Neuron (in vitro differentiated cells): ENCODE measurements around the gene CDH23.

Experiments used
- H2AFZ ChIP-seq: one replicate; pipeline ENCODE4 v1.6.1; 2013; ENCODE audit warnings: low read depth, mild to moderate bottlenecking, inconsistent platforms, low read length, moderate library complexity
- H3K27me3 ChIP-seq: one replicate; pipeline ENCODE4 v1.6.1; 2013; ENCODE audit warnings: low read length; ENCODE audit not compliant: insufficient read depth
- H3K36me3 ChIP-seq: one replicate; pipeline ENCODE4 v1.6.1; 2013; ENCODE audit warnings: low read length; ENCODE audit not compliant: insufficient read depth
- H3K4me1 ChIP-seq: one replicate; pipeline ENCODE4 v1.6.1; 2013; ENCODE audit warnings: low read length; ENCODE audit not compliant: insufficient read depth
- H3K4me3 ChIP-seq: 2 replicates; pipeline ENCODE4 v1.5.1; 2013; ENCODE audit warnings: mild to moderate bottlenecking, low read length, moderate library complexity
- H3K9me3 ChIP-seq: one replicate; pipeline ENCODE4 v1.6.1; 2013; ENCODE audit warnings: low read length

The CDH23 gene

GRCh38 chr10:71401056-71401455 lies 4.3 kb downstream of the CDH23 start:
- H3K9me3 ChIP-seq, result no peaks in the 10 kb centered on the region
- peaks cover 4% of the 10 kb centered on the region for H3K4me1 ChIP-seq
- H3K4me3 ChIP-seq, result no peak overlapping the region
- peaks cover 66% of the 10 kb centered on the region for H3K27me3 ChIP-seq
- no peak overlapping the region for H2AFZ ChIP-seq
- no peaks in the 10 kb centered on the region for H3K36me3 ChIP-seq

DNA sequence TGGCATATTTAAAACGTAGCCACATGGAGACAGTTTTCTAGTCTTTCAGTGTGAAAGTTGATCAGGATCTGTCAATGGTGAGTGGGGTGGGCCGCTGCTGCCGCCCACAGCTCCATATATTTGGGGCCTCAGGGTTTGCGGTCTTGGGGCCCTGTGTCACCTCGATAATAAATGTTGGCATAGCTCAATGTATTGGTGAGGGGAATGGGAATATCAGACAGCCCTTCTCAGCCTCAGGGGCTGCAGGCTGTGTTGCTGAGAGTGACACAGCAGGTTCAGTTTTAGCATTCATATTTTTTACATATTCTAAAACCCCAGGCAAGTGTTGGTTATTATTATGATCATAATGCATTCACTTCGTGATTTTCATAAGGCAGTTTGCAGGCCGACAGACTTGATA lies 5.3 kb downstream of the CDH23 start:
- peaks cover 4% of the 10 kb centered on the region for H3K4me1 ChIP-seq
- H3K36me3 ChIP-seq, result no peaks in the 10 kb centered on the region
- H3K4me3 ChIP-seq, result no peak overlapping the region
- H2AFZ ChIP-seq, result no peak overlapping the region
- H3K9me3 ChIP-seq, result no peaks in the 10 kb centered on the region
- H3K27me3 ChIP-seq, result peaks cover 64% of the 10 kb centered on the region

- peaks cover 37% of the 10 kb centered on the region for H3K27me3 ChIP-seq
- no peaks in the 10 kb centered on the region for H3K4me1 ChIP-seq
- H3K36me3 ChIP-seq, result no peaks in the 10 kb centered on the region
- no peak overlapping the region for H3K4me3 ChIP-seq
- no peaks in the 10 kb centered on the region for H3K9me3 ChIP-seq
- H2AFZ ChIP-seq, result no peak overlapping the region
Measured at GRCh38 chr10:71404503-71405295, 8.0 kb downstream of the CDH23 start.

- H3K9me3 ChIP-seq, result no peaks in the 10 kb centered on the region
- H2AFZ ChIP-seq, result no peak overlapping the region
- H3K36me3 ChIP-seq, result no peaks in the 10 kb centered on the region
- no peak overlapping the region for H3K4me3 ChIP-seq
- H3K4me1 ChIP-seq, result no peaks in the 10 kb centered on the region
- peaks cover 22% of the 10 kb centered on the region for H3K27me3 ChIP-seq
Measured at GRCh38 chr10:71406878-71407277, 10.2 kb downstream of the CDH23 start.

DNA sequence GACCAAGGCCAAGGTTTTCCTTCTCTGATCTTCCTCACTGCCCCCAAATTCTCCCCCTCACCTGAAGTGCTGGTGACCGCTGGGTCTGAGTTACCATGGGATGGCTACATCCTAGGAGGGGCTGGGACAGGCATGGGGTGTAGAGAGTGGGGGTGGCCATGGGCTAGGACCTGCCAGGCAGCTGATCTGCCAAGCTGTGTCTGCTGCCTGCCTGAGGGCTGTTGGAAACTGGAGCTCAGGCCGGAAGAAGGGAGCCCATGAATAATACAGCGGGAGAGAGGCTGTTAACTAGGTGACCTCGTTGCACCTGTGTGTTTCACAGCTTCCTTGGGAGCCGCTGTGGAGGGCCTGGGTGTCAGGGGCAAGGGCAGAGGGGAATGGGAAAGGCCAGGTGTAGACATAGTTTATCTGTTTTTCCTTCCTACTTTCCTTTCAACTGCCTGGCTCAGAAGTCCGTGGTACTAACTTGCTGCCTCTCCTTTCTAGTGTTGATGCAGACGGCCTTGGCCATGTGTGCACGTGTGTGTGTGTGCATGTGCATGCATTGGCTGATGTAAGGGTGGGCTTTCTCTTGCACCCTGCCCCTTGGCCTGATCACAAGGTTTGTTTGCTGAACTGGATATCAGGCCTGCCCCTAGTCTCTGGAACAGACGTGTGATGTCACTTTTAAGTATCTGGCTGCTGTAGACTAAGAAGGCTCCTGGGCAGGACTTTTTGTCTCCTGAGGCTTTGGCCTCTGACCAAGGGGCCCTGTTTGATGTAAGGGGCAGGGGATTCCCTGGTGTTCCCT lies 11.9 kb downstream of the CDH23 start:
- no peaks in the 10 kb centered on the region for H3K9me3 ChIP-seq
- H3K27me3 ChIP-seq, result peaks cover 16% of the 10 kb centered on the region
- no peak overlapping the region for H2AFZ ChIP-seq
- no peaks in the 10 kb centered on the region for H3K36me3 ChIP-seq
- H3K4me3 ChIP-seq, result no peak overlapping the region
- H3K4me1 ChIP-seq, result no peaks in the 10 kb centered on the region

DNA sequence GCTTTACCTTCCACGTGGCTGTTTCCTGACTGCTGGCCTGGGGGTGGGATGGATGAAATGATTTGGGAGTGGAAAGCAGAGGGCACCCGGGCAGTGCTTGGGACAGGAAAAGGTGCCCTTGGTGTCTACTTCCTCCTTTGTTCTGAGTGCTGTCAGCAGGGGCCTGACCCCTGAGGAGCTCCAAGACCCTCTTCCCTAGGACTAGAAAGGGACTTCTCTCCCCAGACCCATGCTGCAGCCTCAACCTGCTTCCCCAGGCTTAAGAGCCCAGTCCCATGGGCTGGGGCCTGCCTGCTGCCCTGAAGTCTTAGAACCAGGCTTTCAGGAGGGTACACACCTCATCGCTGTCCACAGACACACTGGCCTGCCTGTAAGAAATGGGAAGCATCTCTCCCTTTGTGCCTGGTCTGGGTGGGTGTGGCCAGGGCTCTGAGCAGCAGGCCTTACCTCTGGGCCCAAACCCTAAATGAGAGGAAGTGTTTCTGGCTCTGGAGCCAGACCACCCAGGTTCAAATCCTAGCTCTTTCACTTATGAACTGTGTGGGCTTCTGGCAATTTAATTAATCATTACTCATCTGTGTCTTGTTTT lies 12.9 kb downstream of the CDH23 start:
- Histone ChIP-seq H3K36me3 (no peaks in the 10 kb centered on the region), H3K4me3 (no peak overlapping the region), H3K9me3 (no peaks in the 10 kb centered on the region), H3K4me1 (no peaks in the 10 kb centered on the region), H2AFZ (no peak overlapping the region), H3K27me3 (peaks cover 11% of the 10 kb centered on the region)

GRCh38 chr10:71413581-71413980 lies 16.9 kb downstream of the CDH23 start:
- Histone ChIP-seq H3K36me3 (no peaks in the 10 kb centered on the region), H3K27me3 (no peaks in the 10 kb centered on the region)

GRCh38 chr10:71414359-71414758 lies 17.6 kb downstream of the CDH23 start:
- Histone ChIP-seq H3K9me3 (peaks cover 2% of the 10 kb centered on the region), H3K4me3 (no peak overlapping the region), H3K27me3 (no peaks in the 10 kb centered on the region), H2AFZ (no peak overlapping the region), H3K36me3 (no peaks in the 10 kb centered on the region), H3K4me1 (no peaks in the 10 kb centered on the region)

More at GRCh38 chr10:71413581-71413980, 16.9 kb downstream of the CDH23 start:
- no peaks in the 10 kb centered on the region for H3K4me1 ChIP-seq
- no peak overlapping the region for H2AFZ ChIP-seq
- no peak overlapping the region for H3K4me3 ChIP-seq
- H3K9me3 ChIP-seq, result peaks cover 2% of the 10 kb centered on the region

GRCh38 chr10:71419002-71419540 lies 22.4 kb downstream of the CDH23 start:
- no peak overlapping the region for H3K4me3 ChIP-seq
- no peaks in the 10 kb centered on the region for H3K4me1 ChIP-seq

DNA sequence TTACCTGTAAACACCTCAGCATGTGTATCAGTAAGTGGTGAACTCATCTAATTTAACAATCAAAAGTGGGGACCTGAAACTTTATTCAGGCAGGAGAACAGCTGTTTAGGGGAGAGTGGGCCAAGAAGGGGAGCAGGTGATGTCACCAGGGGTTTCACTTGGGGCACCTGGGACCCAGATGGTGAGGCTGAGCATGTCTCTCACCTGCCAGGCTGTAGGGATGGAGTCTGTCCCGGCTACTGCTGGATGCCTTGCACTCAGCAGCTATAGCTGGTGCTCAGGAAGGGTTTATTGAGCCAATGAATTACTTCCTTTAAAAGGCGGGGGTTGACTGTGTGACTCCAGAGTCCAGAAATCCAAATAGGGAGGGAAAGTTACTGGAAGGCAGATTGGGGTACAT lies 23.0 kb downstream of the CDH23 start:
- peaks cover 2% of the 10 kb centered on the region for H3K27me3 ChIP-seq
- H3K9me3 ChIP-seq, result peaks cover 2% of the 10 kb centered on the region
- no peaks in the 10 kb centered on the region for H3K4me1 ChIP-seq
- H3K4me3 ChIP-seq, result no peak overlapping the region
- no peak overlapping the region for H2AFZ ChIP-seq
- H3K36me3 ChIP-seq, result no peaks in the 10 kb centered on the region

More at GRCh38 chr10:71419002-71419540, 22.4 kb downstream of the CDH23 start:
- H3K36me3 ChIP-seq, result no peaks in the 10 kb centered on the region
- peaks cover 2% of the 10 kb centered on the region for H3K9me3 ChIP-seq
- H3K27me3 ChIP-seq, result peaks cover 2% of the 10 kb centered on the region
- no peak overlapping the region for H2AFZ ChIP-seq

- no peak overlapping the region for H2AFZ ChIP-seq
Measured at GRCh38 chr10:71421075-71421434, 24.3 kb downstream of the CDH23 start.

DNA sequence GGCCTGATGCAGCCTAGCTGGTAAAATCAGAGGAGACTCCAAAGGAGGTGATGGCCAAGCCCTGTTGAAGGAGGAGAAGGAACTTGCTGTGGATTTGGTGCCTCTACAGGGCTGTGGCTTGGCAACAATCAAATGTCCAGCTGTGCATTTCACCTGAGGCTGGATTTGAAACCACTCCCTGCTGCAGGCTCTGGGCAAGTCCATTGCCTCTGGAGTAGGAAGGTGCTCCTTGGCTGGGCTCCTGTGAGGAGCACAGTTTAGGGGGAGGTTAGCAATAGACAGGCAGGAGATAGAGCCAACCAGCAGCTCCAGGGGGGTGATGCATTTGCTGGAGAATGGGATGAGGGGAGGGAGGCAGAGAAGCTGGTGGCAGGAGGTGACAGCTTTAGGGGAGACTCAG lies 26.5 kb downstream of the CDH23 start:
- Histone ChIP-seq H3K36me3 (no peaks in the 10 kb centered on the region), H2AFZ (no peak overlapping the region), H3K4me1 (no peaks in the 10 kb centered on the region), H3K27me3 (peaks cover 2% of the 10 kb centered on the region), H3K9me3 (no peaks in the 10 kb centered on the region), H3K4me3 (no peak overlapping the region)

More at GRCh38 chr10:71421075-71421434, 24.3 kb downstream of the CDH23 start:
- no peak overlapping the region for H3K4me3 ChIP-seq
- H3K27me3 ChIP-seq, result peaks cover 2% of the 10 kb centered on the region
- no peaks in the 10 kb centered on the region for H3K36me3 ChIP-seq
- H3K9me3 ChIP-seq, result peaks cover 2% of the 10 kb centered on the region
- no peaks in the 10 kb centered on the region for H3K4me1 ChIP-seq

DNA sequence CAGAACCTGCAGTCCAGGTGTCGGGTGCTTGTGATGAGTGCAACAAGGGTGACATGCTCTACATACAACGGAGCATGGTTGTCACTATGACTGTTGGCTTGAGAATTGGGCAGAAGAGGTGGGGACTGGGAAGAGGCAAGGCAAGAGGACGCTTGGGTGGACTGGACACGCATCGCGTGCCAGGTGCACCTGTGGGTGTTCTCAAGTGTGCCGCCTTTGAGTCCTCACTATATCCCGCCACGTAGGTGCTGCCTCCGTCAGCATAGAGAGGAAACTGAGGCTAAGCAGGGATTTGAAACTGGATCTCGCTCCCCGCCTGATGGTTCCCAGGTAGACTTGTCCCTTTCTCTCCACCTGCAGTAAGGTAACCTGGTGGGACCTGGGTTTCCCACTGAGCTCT lies 27.2 kb downstream of the CDH23 start:
- Histone ChIP-seq H2AFZ (no peak overlapping the region), H3K4me3 (no peak overlapping the region), H3K9me3 (no peaks in the 10 kb centered on the region), H3K36me3 (no peaks in the 10 kb centered on the region), H3K27me3 (peaks cover 2% of the 10 kb centered on the region), H3K4me1 (no peaks in the 10 kb centered on the region)
